CD8-positive, alpha-beta memory T cell (primary cell): ENCODE measurements around the gene OTOL1. TPM values are rescaled to one million over a fixed set of nuclear protein-coding genes. Genes with fewer than 3 reads are reported as not detected.

ENCODE experiments used
- CTCF ChIA-PET: fragments of 350-600 bp; sonication (Branson Sonifier 250); formaldehyde crosslinking; loops from one replicate; lab custom pipeline; 2021; ENCODE audit warnings: antibody characterized with exemption; lab: Charles Lee
- POLR2A ChIA-PET: fragments of 350-600 bp; sonication (Branson Sonifier 250); formaldehyde crosslinking; loops from one replicate; lab custom pipeline; 2021; ENCODE audit warnings: antibody characterized with exemption; lab: Charles Lee
- DNase-seq, 5 donors: peaks; one replicate each; pipeline versions ENCODE4 v3.0.0 to v3.0.0-alpha.2; 2020 to 2022; ENCODE audit warnings: mixed read lengths in 1 of 5
- H3K27ac ChIP-seq: one replicate; pipeline ENCODE4 v1.7.0; 2013; ENCODE audit warnings: low read depth, mild to moderate bottlenecking, low read length, moderate library complexity
- H3K27me3 ChIP-seq: 2 replicates; pipeline ENCODE4 v1.7.0; 2013; ENCODE audit warnings: low read length, mild to moderate bottlenecking; ENCODE audit not compliant: insufficient read depth, poor library complexity, severe bottlenecking
- H3K36me3 ChIP-seq: 2 replicates; pipeline ENCODE4 v1.7.0; 2013; ENCODE audit warnings: mild to moderate bottlenecking, low read length, moderate library complexity; ENCODE audit not compliant: insufficient read depth
- H3K4me1 ChIP-seq: 2 replicates; pipeline ENCODE4 v1.7.0; 2013; ENCODE audit warnings: mild to moderate bottlenecking, low read length, moderate library complexity; ENCODE audit not compliant: insufficient read depth
- H3K4me3 ChIP-seq: 2 replicates; pipeline ENCODE4 v1.7.0; 2013; ENCODE audit warnings: mild to moderate bottlenecking, low read length
- H3K9me3 ChIP-seq: 2 replicates; pipeline ENCODE4 v1.7.0; 2013; ENCODE audit warnings: mild to moderate bottlenecking, low read length
- H3K27ac Mint-ChIP-seq, 8 donors: one replicate each; pipeline ENCODE4 v1.8.0; 2020 to 2021; ENCODE audit warnings: mixed read lengths in 8 of 8, mild to moderate bottlenecking in 6 of 8, inconsistent platforms in 3 of 8, moderate library complexity in 3 of 8
- H3K27me3 Mint-ChIP-seq, 2 donors: one replicate each; pipeline ENCODE4 v1.8.0; 2020 to 2021; ENCODE audit warnings: mixed read lengths in 2 of 2, mild to moderate bottlenecking in 1 of 2, moderate library complexity in 1 of 2
- H3K36me3 Mint-ChIP-seq, 3 donors: one replicate each; pipeline ENCODE4 v1.8.0; 2020 to 2021; ENCODE audit warnings: mixed read lengths in 3 of 3, inconsistent platforms in 1 of 3, mild to moderate bottlenecking in 1 of 3
- H3K4me1 Mint-ChIP-seq, 3 donors: one replicate each; pipeline ENCODE4 v1.8.0; 2020 to 2021; ENCODE audit warnings: mixed read lengths in 3 of 3, inconsistent platforms in 1 of 3, mild to moderate bottlenecking in 1 of 3
- H3K4me3 Mint-ChIP-seq, 7 donors: one replicate each; pipeline ENCODE4 v1.8.0; 2020 to 2021; ENCODE audit warnings: mixed read lengths in 7 of 7, mild to moderate bottlenecking in 6 of 7, moderate library complexity in 4 of 7, inconsistent platforms in 2 of 7
- H3K9me3 Mint-ChIP-seq, 5 donors: one replicate each; pipeline ENCODE4 v1.8.0; 2020 to 2022; ENCODE audit warnings: mixed read lengths in 5 of 5, mild to moderate bottlenecking in 3 of 5, moderate library complexity in 2 of 5, inconsistent platforms in 1 of 5
- polyA plus RNA-seq: library from polyadenylated mRNA; unstranded; fragments of 300-500 nt; fragmentation: Illumina TruSeq; gene quantifications from one replicate; pipeline ENCODE4 v1.2.3, GENCODE V29; 2021
- total RNA-seq, 2 experiments: library from RNA; stranded (reverse); gene quantifications; one replicate each; pipeline ENCODE4 v1.2.3, GENCODE V29; 2021

The OTOL1 gene
- total RNA-seq (not detected), polyA plus RNA-seq (not detected)

DNA sequence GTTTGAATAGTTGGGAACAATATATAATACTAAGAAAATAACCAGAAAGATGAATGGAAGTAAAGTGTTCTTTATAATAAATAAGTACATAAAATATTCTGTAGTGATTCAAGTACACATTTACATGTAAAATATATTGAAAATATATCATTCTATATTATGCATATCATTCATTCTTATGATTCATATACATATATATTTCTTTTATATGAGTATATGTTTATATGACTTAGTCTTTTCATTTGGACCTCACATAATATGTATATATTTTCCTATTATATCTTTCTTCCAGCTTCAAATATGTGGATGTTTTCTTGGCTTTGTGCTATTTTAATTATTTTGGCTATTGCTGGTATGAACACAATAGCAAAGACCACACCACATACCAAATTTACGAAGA lies at the start of gene OTOL1:
OTOL1 (plus strand) TSS at position 301 of the 400 bp plus-strand sequence; CDS start at position 301, 0 bp downstream.
- Mint-ChIP-seq H3K36me3 (no peaks in the 10 kb centered on the region), H3K27ac (no peak within 1 kb of the TSS), H3K4me3 (no peak within 1 kb of the TSS), H3K9me3 (peaks cover 0 to 11% (median 3%) of the 10 kb centered on the region in 5 donors), H3K27me3 (peaks cover 7 to 18% of the 10 kb centered on the region in 2 donors), H3K4me1 (no peaks in the 10 kb centered on the region)
- no peak for DNase-seq
- Histone ChIP-seq H3K36me3 (no peaks in the 10 kb centered on the region), H3K4me1 (no peaks in the 10 kb centered on the region), H3K27me3 (no peaks in the 10 kb centered on the region), H3K4me3 (no peak within 1 kb of the TSS), H3K27ac (no peak within 1 kb of the TSS), H3K9me3 (no peaks in the 10 kb centered on the region)
- ChIA-PET CTCF (no interaction called here), POLR2A (no interaction called here)

- Mint-ChIP-seq H3K27ac (no peak overlapping the region), H3K36me3 (no peaks in the 10 kb centered on the region), H3K4me1 (no peaks in the 10 kb centered on the region), H3K4me3 (no peak overlapping the region), H3K27me3 (peaks cover 7 to 22% of the 10 kb centered on the region in 2 donors), H3K9me3 (peaks cover 0 to 5% (median 4%) of the 10 kb centered on the region in 5 donors)
- peaks cover 3% of the 10 kb centered on the region for H3K27me3 ChIP-seq
- H3K4me1 ChIP-seq: no peaks in the 10 kb centered on the region
- no peak for DNase-seq
- POLR2A ChIA-PET: no interaction called here
- H3K36me3 ChIP-seq: no peaks in the 10 kb centered on the region
- H3K4me3 ChIP-seq: no peak overlapping the region
- no peak overlapping the region for H3K27ac ChIP-seq
- no peaks in the 10 kb centered on the region for H3K9me3 ChIP-seq
- CTCF ChIA-PET: no interaction called here
Observed at GRCh38 chr3:161449785-161450184, 46.8 kb upstream of the OTOL1 start.

DNA sequence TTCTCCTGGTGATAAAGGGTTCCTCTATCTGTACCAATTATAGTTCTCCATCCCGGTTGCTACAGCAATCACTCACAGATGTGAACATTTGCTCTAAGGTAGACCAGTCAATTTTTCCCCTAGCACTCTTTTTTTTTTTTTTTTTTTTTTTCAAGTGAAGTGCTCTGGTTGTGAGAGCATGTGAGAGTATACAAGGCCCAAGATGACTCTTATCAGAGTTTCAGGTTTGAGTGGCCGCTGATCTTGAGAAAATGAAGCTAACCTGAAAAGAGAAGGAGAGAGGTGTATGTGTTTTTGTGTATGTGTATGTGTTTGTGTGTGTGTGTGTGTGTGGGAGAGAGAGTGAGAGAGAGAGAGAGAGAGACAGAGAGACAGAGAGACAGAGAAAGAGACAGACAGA lies 44.4 kb upstream of the OTOL1 start:
- CTCF ChIA-PET: no interaction called here
- POLR2A ChIA-PET: no interaction called here

DNA sequence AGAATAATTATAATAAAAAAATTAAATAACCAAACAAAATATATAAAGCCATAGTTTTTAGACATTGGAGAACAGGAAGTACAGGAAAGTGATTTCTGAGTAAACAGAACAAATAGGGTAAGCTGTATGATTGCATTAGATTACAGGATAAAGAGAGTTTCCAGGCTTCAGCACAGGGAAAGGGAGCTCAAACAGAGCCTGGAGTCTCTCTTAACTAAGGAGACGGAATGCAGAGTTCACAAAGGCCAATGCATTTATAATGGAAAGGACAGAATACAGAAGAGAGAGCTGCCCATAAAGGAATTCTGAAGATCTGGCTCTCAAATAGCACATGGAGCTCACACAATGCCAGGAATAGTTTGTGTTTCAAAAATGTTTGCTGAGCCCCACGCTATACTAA lies 42.0 kb upstream of the OTOL1 start:
- Mint-ChIP-seq H3K4me3 (no peak overlapping the region), H3K9me3 (peaks cover 0 to 6% (median 0%) of the 10 kb centered on the region in 5 donors), H3K4me1 (no peaks in the 10 kb centered on the region), H3K27ac (no peak overlapping the region), H3K36me3 (no peaks in the 10 kb centered on the region), H3K27me3 (peaks cover 0 to 7% of the 10 kb centered on the region in 2 donors)
- POLR2A ChIA-PET: no interaction called here
- Histone ChIP-seq H3K27me3 (no peaks in the 10 kb centered on the region), H3K4me3 (no peak overlapping the region), H3K9me3 (no peaks in the 10 kb centered on the region), H3K36me3 (no peaks in the 10 kb centered on the region), H3K27ac (no peak overlapping the region), H3K4me1 (no peaks in the 10 kb centered on the region)
- CTCF ChIA-PET: no interaction called here
- no peak for DNase-seq

More for the DNA sequence above, 44.4 kb upstream of the OTOL1 start:
- Histone ChIP-seq H3K36me3 (no peaks in the 10 kb centered on the region), H3K9me3 (no peaks in the 10 kb centered on the region), H3K27ac (no peak overlapping the region), H3K27me3 (peaks cover 3% of the 10 kb centered on the region), H3K4me3 (no peak overlapping the region), H3K4me1 (no peaks in the 10 kb centered on the region)
- no peak overlapping the region for H3K4me3 Mint-ChIP-seq
- peaks cover 0 to 11% (median 4%) of the 10 kb centered on the region in 5 donors for H3K9me3 Mint-ChIP-seq
- no peaks in the 10 kb centered on the region for H3K4me1 Mint-ChIP-seq
- no peak for DNase-seq
- no peaks in the 10 kb centered on the region for H3K36me3 Mint-ChIP-seq
- peaks cover 0 to 11% of the 10 kb centered on the region in 2 donors for H3K27me3 Mint-ChIP-seq
- H3K27ac Mint-ChIP-seq: no peak overlapping the region

DNA sequence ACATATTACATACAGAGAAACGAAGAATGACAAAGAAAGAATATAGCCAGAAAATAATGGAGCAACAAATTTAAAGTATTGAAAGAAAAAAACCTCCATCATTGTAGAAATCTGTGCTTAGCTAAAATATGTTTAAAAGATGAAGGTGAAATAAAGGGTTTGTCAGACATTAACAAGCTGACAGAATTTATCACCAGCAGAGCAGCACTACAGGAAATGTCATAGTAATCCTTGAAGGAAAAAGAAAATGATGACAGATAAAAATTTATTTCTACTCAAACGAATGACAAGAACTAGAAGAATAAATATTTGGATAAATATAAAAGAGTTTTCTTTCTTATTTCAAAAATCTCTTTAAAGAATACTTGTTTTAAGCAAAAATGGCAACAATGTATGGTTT lies 40.6 kb upstream of the OTOL1 start:
- Histone ChIP-seq H3K4me1 (no peaks in the 10 kb centered on the region), H3K27ac (no peak overlapping the region), H3K27me3 (no peaks in the 10 kb centered on the region), H3K36me3 (no peaks in the 10 kb centered on the region), H3K9me3 (no peaks in the 10 kb centered on the region), H3K4me3 (no peak overlapping the region)
- no peak for DNase-seq
- Mint-ChIP-seq H3K27me3 (peaks cover 0 to 7% of the 10 kb centered on the region in 2 donors), H3K36me3 (no peaks in the 10 kb centered on the region), H3K27ac (no peak overlapping the region), H3K4me3 (no peak overlapping the region), H3K9me3 (peaks cover 0 to 6% (median 0%) of the 10 kb centered on the region in 5 donors), H3K4me1 (no peaks in the 10 kb centered on the region)
- ChIA-PET CTCF (no interaction called here), POLR2A (interaction anchor here (0.7 kb wide), 1 partner anchor 248 kb away, joined by 8 read pairs; no protein-coding TSS in a partner anchor)

- ChIA-PET POLR2A (no interaction called here), CTCF (no interaction called here)
- DNase-seq: no peak
- Mint-ChIP-seq H3K27me3 (peaks cover 7 to 18% of the 10 kb centered on the region in 2 donors), H3K9me3 (peaks cover 10 to 21% (median 16%) of the 10 kb centered on the region in 5 donors), H3K4me3 (no peak overlapping the region), H3K27ac (no peak overlapping the region), H3K36me3 (no peaks in the 10 kb centered on the region), H3K4me1 (no peaks in the 10 kb centered on the region)
- Histone ChIP-seq H3K9me3 (no peaks in the 10 kb centered on the region), H3K27me3 (no peaks in the 10 kb centered on the region), H3K27ac (no peak overlapping the region), H3K4me3 (no peak overlapping the region), H3K36me3 (no peaks in the 10 kb centered on the region), H3K4me1 (no peaks in the 10 kb centered on the region)
Observed at GRCh38 chr3:161462138-161462537, 34.5 kb upstream of the OTOL1 start.

DNA sequence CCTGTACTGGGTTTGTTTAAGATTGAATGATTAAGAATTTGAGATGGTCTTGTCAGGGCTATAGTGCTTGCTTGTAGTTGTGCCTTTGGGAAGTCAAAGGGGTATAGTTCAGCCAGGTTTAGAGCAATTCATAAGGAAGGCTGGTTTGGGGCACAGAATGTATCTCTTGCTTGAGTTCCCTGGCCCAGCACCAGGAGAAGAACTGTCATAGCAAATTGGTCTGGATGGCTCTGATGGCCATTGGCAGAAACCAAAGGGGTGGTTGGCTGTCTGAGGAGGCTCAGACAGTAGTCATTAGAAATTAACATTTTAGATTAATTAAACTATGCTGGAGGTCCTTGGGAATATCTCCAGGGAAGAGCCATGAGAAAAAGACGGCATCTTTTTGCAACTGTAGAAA lies 25.4 kb upstream of the OTOL1 start:
- no peaks in the 10 kb centered on the region for H3K36me3 ChIP-seq
- H3K9me3 ChIP-seq: no peaks in the 10 kb centered on the region
- H3K27me3 ChIP-seq: no peaks in the 10 kb centered on the region
- Mint-ChIP-seq H3K9me3 (no peaks in the 10 kb centered on the region), H3K4me1 (no peaks in the 10 kb centered on the region), H3K4me3 (no peak overlapping the region), H3K27ac (no peak overlapping the region), H3K36me3 (no peaks in the 10 kb centered on the region), H3K27me3 (peaks cover 7 to 17% of the 10 kb centered on the region in 2 donors)
- no peak for DNase-seq
- H3K27ac ChIP-seq: no peak overlapping the region
- H3K4me1 ChIP-seq: no peaks in the 10 kb centered on the region
- H3K4me3 ChIP-seq: no peak overlapping the region
- POLR2A ChIA-PET: no interaction called here
- CTCF ChIA-PET: no interaction called here

DNA sequence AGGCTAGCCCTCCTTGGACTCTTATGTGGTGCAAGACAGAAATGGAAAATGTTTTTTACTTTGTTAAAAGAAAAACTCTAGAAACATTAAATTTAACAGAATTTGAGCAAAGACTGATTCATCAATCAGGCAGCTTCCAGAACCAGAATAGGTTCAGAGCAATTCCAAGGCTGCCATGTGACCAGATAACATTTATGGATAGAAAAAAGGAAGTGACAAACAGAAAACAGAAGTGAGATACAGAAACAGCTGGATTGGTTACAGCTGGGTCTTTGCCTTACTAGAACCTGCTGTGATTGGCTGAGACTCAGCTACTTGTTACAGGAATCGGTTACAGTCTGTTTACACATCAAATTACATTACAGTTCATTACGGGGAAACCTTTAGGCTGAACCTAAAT lies 22.5 kb upstream of the OTOL1 start:
- Histone ChIP-seq H3K4me1 (no peaks in the 10 kb centered on the region), H3K4me3 (no peak overlapping the region), H3K27ac (no peak overlapping the region), H3K36me3 (no peaks in the 10 kb centered on the region), H3K9me3 (no peaks in the 10 kb centered on the region), H3K27me3 (no peaks in the 10 kb centered on the region)
- Mint-ChIP-seq H3K4me3 (no peak overlapping the region), H3K27me3 (peaks cover 3 to 13% of the 10 kb centered on the region in 2 donors), H3K9me3 (no peaks in the 10 kb centered on the region), H3K27ac (no peak overlapping the region), H3K36me3 (no peaks in the 10 kb centered on the region), H3K4me1 (no peaks in the 10 kb centered on the region)
- POLR2A ChIA-PET: no interaction called here
- CTCF ChIA-PET: no interaction called here
- DNase-seq: no peak
